HL-60 (cell line): ENCODE measurements around the gene EGFR.

Experiments
- GABPA ChIP-seq: IDR thresholded peaks from 2 replicates; pipeline ENCODE4 v1.6.1; 2012; ENCODE audit warnings: low read depth
- POLR2AphosphoS5 ChIP-seq: IDR thresholded peaks from 2 replicates; pipeline ENCODE4 v1.6.1; 2012; ENCODE audit warnings: low read depth
- SPI1 ChIP-seq: IDR thresholded peaks from 2 replicates; pipeline ENCODE4 v1.6.1; 2012; ENCODE audit warnings: low read depth, mild to moderate bottlenecking, borderline replicate concordance
- TF ChIP-seq, protein P1 (sequence below): IDR thresholded peaks from one replicate; pipeline ENCODE4 v1.5.1; 2011; ENCODE audit warnings: low read length, control low read depth, inconsistent platforms; ENCODE audit not compliant: insufficient read depth
- TF ChIP-seq, protein P2 (sequence below): IDR thresholded peaks from 2 replicates; pipeline ENCODE4 v1.6.1; 2012; ENCODE audit warnings: low read depth; ENCODE audit not compliant: insufficient replicate concordance

GRCh38 chr7:55245271-55245723 lies 226.5 kb downstream of the EGFR start:
- TF ChIP-seq, protein P1, sequence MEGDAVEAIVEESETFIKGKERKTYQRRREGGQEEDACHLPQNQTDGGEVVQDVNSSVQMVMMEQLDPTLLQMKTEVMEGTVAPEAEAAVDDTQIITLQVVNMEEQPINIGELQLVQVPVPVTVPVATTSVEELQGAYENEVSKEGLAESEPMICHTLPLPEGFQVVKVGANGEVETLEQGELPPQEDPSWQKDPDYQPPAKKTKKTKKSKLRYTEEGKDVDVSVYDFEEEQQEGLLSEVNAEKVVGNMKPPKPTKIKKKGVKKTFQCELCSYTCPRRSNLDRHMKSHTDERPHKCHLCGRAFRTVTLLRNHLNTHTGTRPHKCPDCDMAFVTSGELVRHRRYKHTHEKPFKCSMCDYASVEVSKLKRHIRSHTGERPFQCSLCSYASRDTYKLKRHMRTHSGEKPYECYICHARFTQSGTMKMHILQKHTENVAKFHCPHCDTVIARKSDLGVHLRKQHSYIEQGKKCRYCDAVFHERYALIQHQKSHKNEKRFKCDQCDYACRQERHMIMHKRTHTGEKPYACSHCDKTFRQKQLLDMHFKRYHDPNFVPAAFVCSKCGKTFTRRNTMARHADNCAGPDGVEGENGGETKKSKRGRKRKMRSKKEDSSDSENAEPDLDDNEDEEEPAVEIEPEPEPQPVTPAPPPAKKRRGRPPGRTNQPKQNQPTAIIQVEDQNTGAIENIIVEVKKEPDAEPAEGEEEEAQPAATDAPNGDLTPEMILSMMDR = no peak
- TF ChIP-seq GABPA (no peak), POLR2AphosphoS5 (no peak), SPI1 (no peak)
- TF ChIP-seq, protein P2, sequence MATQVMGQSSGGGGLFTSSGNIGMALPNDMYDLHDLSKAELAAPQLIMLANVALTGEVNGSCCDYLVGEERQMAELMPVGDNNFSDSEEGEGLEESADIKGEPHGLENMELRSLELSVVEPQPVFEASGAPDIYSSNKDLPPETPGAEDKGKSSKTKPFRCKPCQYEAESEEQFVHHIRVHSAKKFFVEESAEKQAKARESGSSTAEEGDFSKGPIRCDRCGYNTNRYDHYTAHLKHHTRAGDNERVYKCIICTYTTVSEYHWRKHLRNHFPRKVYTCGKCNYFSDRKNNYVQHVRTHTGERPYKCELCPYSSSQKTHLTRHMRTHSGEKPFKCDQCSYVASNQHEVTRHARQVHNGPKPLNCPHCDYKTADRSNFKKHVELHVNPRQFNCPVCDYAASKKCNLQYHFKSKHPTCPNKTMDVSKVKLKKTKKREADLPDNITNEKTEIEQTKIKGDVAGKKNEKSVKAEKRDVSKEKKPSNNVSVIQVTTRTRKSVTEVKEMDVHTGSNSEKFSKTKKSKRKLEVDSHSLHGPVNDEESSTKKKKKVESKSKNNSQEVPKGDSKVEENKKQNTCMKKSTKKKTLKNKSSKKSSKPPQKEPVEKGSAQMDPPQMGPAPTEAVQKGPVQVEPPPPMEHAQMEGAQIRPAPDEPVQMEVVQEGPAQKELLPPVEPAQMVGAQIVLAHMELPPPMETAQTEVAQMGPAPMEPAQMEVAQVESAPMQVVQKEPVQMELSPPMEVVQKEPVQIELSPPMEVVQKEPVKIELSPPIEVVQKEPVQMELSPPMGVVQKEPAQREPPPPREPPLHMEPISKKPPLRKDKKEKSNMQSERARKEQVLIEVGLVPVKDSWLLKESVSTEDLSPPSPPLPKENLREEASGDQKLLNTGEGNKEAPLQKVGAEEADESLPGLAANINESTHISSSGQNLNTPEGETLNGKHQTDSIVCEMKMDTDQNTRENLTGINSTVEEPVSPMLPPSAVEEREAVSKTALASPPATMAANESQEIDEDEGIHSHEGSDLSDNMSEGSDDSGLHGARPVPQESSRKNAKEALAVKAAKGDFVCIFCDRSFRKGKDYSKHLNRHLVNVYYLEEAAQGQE = no peak
